ENCODE results near the gene CCNQ.
"Not testable (repeated sequence)": the region's sequence is repeated elsewhere in the genome, so short reads cannot be mapped to it uniquely, and the experiment has no call there.

The CCNQ gene

GRCh38 chrX:153623310-153624029, 24.5 kb upstream of the CCNQ start:
- no peak for DNase-seq (ENCODE audit: low read depth)

GRCh38 chrX:153622661-153623309, 23.8 kb upstream of the CCNQ start:
- DNase-seq (ENCODE audit: low read depth): no peak

GRCh38 chrX:153621949-153622598, 23.1 kb upstream of the CCNQ start:
- DNase-seq (ENCODE audit: low read depth): no peak

- DNase-seq (ENCODE audit: low read depth): no peak
Measured at GRCh38 chrX:153620576-153620975, 21.6 kb upstream of the CCNQ start.

GRCh38 chrX:153614818-153615217, 15.9 kb upstream of the CCNQ start:
- no peak for DNase-seq (ENCODE audit: low read depth)

GRCh38 chrX:153612413-153612812, 13.5 kb upstream of the CCNQ start:
- no peak for DNase-seq (ENCODE audit: low read depth)

- DNase-seq (ENCODE audit: low read depth): no peak
Measured at GRCh38 chrX:153611298-153612095, 12.6 kb upstream of the CCNQ start.

GRCh38 chrX:153610836-153611213, 11.9 kb upstream of the CCNQ start:
- DNase-seq (ENCODE audit: low read depth): no peak

GRCh38 chrX:153609917-153610835, 11.2 kb upstream of the CCNQ start:
- peak; percentile 53 for DNase-seq (ENCODE audit: low read depth)

- DNase-seq (ENCODE audit: low read depth): no peak
Measured at GRCh38 chrX:153608806-153609205, 9.9 kb upstream of the CCNQ start.

GRCh38 chrX:153608376-153608775, 9.4 kb upstream of the CCNQ start:
- DNase-seq (ENCODE audit: low read depth): no peak

GRCh38 chrX:153606503-153606902, 7.6 kb upstream of the CCNQ start:
- DNase-seq (ENCODE audit: low read depth): no peak

- DNase-seq (ENCODE audit: low read depth): not testable (repeated sequence)
Measured at GRCh38 chrX:153604666-153605380, 5.9 kb upstream of the CCNQ start.

- DNase-seq (ENCODE audit: low read depth): no peak
Measured at GRCh38 chrX:153603131-153603656, 4.3 kb upstream of the CCNQ start.

GRCh38 chrX:153602601-153603000, 3.7 kb upstream of the CCNQ start:
- DNase-seq (ENCODE audit: low read depth): no peak

- DNase-seq (ENCODE audit: low read depth): no peak
Measured at GRCh38 chrX:153601511-153602110, 2.7 kb upstream of the CCNQ start.

- no peak for DNase-seq (ENCODE audit: low read depth)
Measured at GRCh38 chrX:153600921-153601320, 2.0 kb upstream of the CCNQ start.

GRCh38 chrX:153600032-153600373, 1.1 kb upstream of the CCNQ start:
- no peak for DNase-seq (ENCODE audit: low read depth)

- DNase-seq (ENCODE audit: low read depth): peak; percentile 54
Measured at GRCh38 chrX:153599192-153600031, 473 bp upstream of the CCNQ start.

Measured in stimulated activated CD8-positive, alpha-beta memory T cell treated with anti-CD3 and anti-CD28 coated beads, Interleukin-7, amount 100 ng/mL, for 24 hours (primary cell).